NCI-H510A treated with DMSO at 0.1 percent for 48 hours (cell line): ENCODE measurements around the gene NUFIP2.
"Not testable (repeated sequence)": the region's sequence is repeated elsewhere in the genome, so short reads cannot be mapped to it uniquely, and the experiment has no call there.

Experiments
- DNase-seq: peaks from one replicate; lab custom pipeline; 2025; lab: John Stamatoyannopoulos, UW

The NUFIP2 gene

GRCh38 chr17:29279397-29280070 lies 14.4 kb downstream of the NUFIP2 start:
- no peak for DNase-seq

GRCh38 chr17:29278692-29279091 lies 15.3 kb downstream of the NUFIP2 start:
- no peak for DNase-seq

GRCh38 chr17:29273924-29274323 lies 20.0 kb downstream of the NUFIP2 start:
- DNase-seq: no peak

GRCh38 chr17:29271980-29272379 lies 22.0 kb downstream of the NUFIP2 start:
- not testable (repeated sequence) for DNase-seq

- no peak for DNase-seq
Measured at GRCh38 chr17:29263916-29264315, 30.0 kb downstream of the NUFIP2 start.

- DNase-seq: no peak
Measured at GRCh38 chr17:29257756-29258155, 36.2 kb downstream of the NUFIP2 start.

GRCh38 chr17:29256735-29257466 lies 37.0 kb downstream of the NUFIP2 start:
- DNase-seq: no peak

- no peak for DNase-seq
Measured at GRCh38 chr17:29255926-29256522, 37.9 kb downstream of the NUFIP2 start.

GRCh38 chr17:29253037-29253436 lies 40.9 kb downstream of the NUFIP2 start:
- DNase-seq: no peak

- DNase-seq: no peak
Measured at GRCh38 chr17:29252101-29252791, 41.7 kb downstream of the NUFIP2 start.

- no peak for DNase-seq
Measured at GRCh38 chr17:29251184-29251583, 42.8 kb downstream of the NUFIP2 start.

- DNase-seq: no peak
Measured at GRCh38 chr17:29250666-29251065, 43.3 kb downstream of the NUFIP2 start.

GRCh38 chr17:29248845-29249244 lies 45.1 kb downstream of the NUFIP2 start:
- DNase-seq: no peak

GRCh38 chr17:29247219-29247618 lies 46.7 kb downstream of the NUFIP2 start:
- no peak for DNase-seq

- DNase-seq: no peak
Measured at GRCh38 chr17:29246628-29247027, 47.3 kb downstream of the NUFIP2 start, which contains the start of gene CRYBA1. TSS of gene CRYBA1 (plus strand) at chr17:29246859. CDS start at chr17:29246864, 5 bp downstream.

- DNase-seq: no peak
Measured at GRCh38 chr17:29245401-29245800, 48.5 kb downstream of the NUFIP2 start.

GRCh38 chr17:29243792-29244191 lies 50.2 kb downstream of the NUFIP2 start:
- DNase-seq: no peak

GRCh38 chr17:29242790-29243189 lies 51.2 kb downstream of the NUFIP2 start:
- no peak for DNase-seq

GRCh38 chr17:29242051-29242450 lies 51.9 kb downstream of the NUFIP2 start:
- DNase-seq: no peak

- no peak for DNase-seq
Measured at GRCh38 chr17:29240968-29241963, 52.7 kb downstream of the NUFIP2 start.

- no peak for DNase-seq
Measured at GRCh38 chr17:29240477-29240876, 53.5 kb downstream of the NUFIP2 start.
